Panc1 (cell line): ENCODE data around the gene ASCC3. TPM values are rescaled to one million over a fixed set of nuclear protein-coding genes. Genes with fewer than 3 reads are reported as not detected.

ENCODE experiments used
- ATAC-seq: fragments of 200-7000 bp; cut with Tn5 transposase; 2 replicates; pipeline ENCODE4 v1.9.1; 2020; ENCODE audit warnings: mild to moderate bottlenecking, moderate library complexity
- BruUV-seq: library from RNA; stranded (reverse); fragments of 400-500 nt; replicated peaks from 2 replicates; lab custom pipeline; 2021; lab: Mats Ljungman, UMichigan
- CTCF ChIA-PET: fragments of 300-600 bp; sonication (Branson Sonifier 250); formaldehyde crosslinking; loops from one replicate; lab custom pipeline; 2022; ENCODE audit warnings: antibody characterized with exemption; lab: Charles Lee
- POLR2A ChIA-PET: fragments of 300-600 bp; sonication (Branson Sonifier 250); formaldehyde crosslinking; loops from one replicate; lab custom pipeline; 2022; ENCODE audit warnings: antibody characterized with exemption; lab: Charles Lee
- DNase-seq: peaks from one replicate; pipeline ENCODE4 v3.0.0-alpha.2; 2010; ENCODE audit warnings: low read depth, low spot score
- H3K27ac ChIP-seq: 2 replicates; pipeline ENCODE4 v1.5.1; 2011; ENCODE audit warnings: mild to moderate bottlenecking, low read length, inconsistent platforms
- H3K27me3 ChIP-seq: fragments of 200-500 bp; sonication (Bioruptor generic); 2 replicates; pipeline ENCODE4 v1.6.0; 2014; ENCODE audit warnings: low read length, inconsistent platforms; ENCODE audit not compliant: control insufficient read depth, insufficient read depth
- H3K36me3 ChIP-seq: fragments of 200-500 bp; sonication (Bioruptor generic); 2 replicates; pipeline ENCODE4 v1.5.1; 2014; ENCODE audit warnings: inconsistent platforms, mild to moderate bottlenecking, low read length, moderate library complexity; ENCODE audit not compliant: control insufficient read depth, insufficient read depth
- H3K4me1 ChIP-seq: 2 replicates; pipeline ENCODE4 v1.5.1; 2011; ENCODE audit warnings: inconsistent platforms, mild to moderate bottlenecking, low read length, moderate library complexity; ENCODE audit not compliant: control insufficient read depth, insufficient read depth
- H3K4me3 ChIP-seq, 2 experiments: 2 replicates each; pipeline ENCODE4 v1.5.1; 2011 to 2012; ENCODE audit warnings: low read depth in 2 of 2, low read length in 2 of 2, mild to moderate bottlenecking in 2 of 2, inconsistent platforms in 1 of 2, moderate library complexity in 1 of 2
- H3K9me3 ChIP-seq: fragments of 200-500 bp; sonication (Bioruptor generic); 2 replicates; pipeline ENCODE4 v1.5.1; 2014; ENCODE audit warnings: low read depth, mild to moderate bottlenecking, inconsistent platforms, low read length, moderate library complexity; ENCODE audit not compliant: control insufficient read depth, insufficient read depth
- POLR2AphosphoS5 ChIP-seq: IDR thresholded peaks from 2 replicates; pipeline ENCODE4 v1.6.1; 2012; ENCODE audit warnings: mild to moderate bottlenecking, low read depth, low read length, moderate library complexity
- REST ChIP-seq, 2 experiments: IDR thresholded peaks; 2 replicates each; pipeline ENCODE4 v1.6.1; 2011 to 2012; ENCODE audit warnings: low read depth in 2 of 2, control low read depth in 1 of 2, low read length in 1 of 2, mild to moderate bottlenecking in 1 of 2, moderate library complexity in 1 of 2; ENCODE audit not compliant: insufficient read depth in 1 of 2
- SIN3A ChIP-seq: IDR thresholded peaks from 2 replicates; pipeline ENCODE4 v1.6.1; 2012; ENCODE audit warnings: low read depth, mild to moderate bottlenecking, low read length, moderate library complexity, borderline replicate concordance; ENCODE audit not compliant: insufficient read depth
- TCF7L2 ChIP-seq: IDR thresholded peaks from 2 replicates; pipeline ENCODE4 v1.6.1; 2011; ENCODE audit warnings: mild to moderate bottlenecking, low read depth, low read length, inconsistent platforms
- in situ Hi-C: cut with HindIII; loops from 2 replicates; pipeline ENCODE4 v1.10.0; 2016; ENCODE audit warnings: low sequenced_read_pairs, low pct_unique_long_range_greater_than_20kb
- intact Hi-C: fragments of 100-400 bp; cut with micrococcal nuclease; formaldehyde crosslinking; loops from one replicate; pipeline ENCODE4 v1.10.0; 2022; ENCODE audit not compliant: unreplicated experiment
- total RNA-seq: library from RNA; stranded (reverse); gene quantifications from one replicate; pipeline ENCODE4 v1.2.1, GENCODE V29; 2021; ENCODE audit not compliant: unreplicated experiment
- TF ChIP-seq, protein P1 (sequence below): fragments of 450-650 bp; IDR thresholded peaks from 2 replicates; pipeline ENCODE4 v1.5.1; 2017; ENCODE audit warnings: mild to moderate bottlenecking

The ASCC3 gene
- total RNA-seq, 1 experiment from 2014 or later: 46.9 TPM

- no TSS peak for BruUV-seq
- DNase-seq (no peak), ATAC-seq (no peak)
- Histone ChIP-seq H3K4me1 (peaks cover 7% of the 10 kb centered on the region; the same call in 1 of the 2 replicates), H3K36me3 (peaks cover 2% of the 10 kb centered on the region; the same call in 1 of the 2 replicates), H3K27ac (no peak overlapping the region), H3K27me3 (no peaks in the 10 kb centered on the region), H3K9me3 (no peaks in the 10 kb centered on the region), H3K4me3 (no peak overlapping the region)
- in situ Hi-C loops: no loop called here
- intact Hi-C loops: no loop called here
- ChIA-PET POLR2A (no interaction called here), CTCF (no interaction called here)
- TF ChIP-seq TCF7L2 (no peak), POLR2AphosphoS5 (no peak), REST (IDR thresholded peaks at IDR 0.05; ENCODE audit: insufficient read depth in 1 of 2, low read depth in 2 of 2, low read length in 1 of 2) (no peak), SIN3A (no peak)
- TF ChIP-seq, protein P1, sequence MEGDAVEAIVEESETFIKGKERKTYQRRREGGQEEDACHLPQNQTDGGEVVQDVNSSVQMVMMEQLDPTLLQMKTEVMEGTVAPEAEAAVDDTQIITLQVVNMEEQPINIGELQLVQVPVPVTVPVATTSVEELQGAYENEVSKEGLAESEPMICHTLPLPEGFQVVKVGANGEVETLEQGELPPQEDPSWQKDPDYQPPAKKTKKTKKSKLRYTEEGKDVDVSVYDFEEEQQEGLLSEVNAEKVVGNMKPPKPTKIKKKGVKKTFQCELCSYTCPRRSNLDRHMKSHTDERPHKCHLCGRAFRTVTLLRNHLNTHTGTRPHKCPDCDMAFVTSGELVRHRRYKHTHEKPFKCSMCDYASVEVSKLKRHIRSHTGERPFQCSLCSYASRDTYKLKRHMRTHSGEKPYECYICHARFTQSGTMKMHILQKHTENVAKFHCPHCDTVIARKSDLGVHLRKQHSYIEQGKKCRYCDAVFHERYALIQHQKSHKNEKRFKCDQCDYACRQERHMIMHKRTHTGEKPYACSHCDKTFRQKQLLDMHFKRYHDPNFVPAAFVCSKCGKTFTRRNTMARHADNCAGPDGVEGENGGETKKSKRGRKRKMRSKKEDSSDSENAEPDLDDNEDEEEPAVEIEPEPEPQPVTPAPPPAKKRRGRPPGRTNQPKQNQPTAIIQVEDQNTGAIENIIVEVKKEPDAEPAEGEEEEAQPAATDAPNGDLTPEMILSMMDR: no peak
Observed at GRCh38 chr6:100665041-100665380, 216.1 kb downstream of the ASCC3 start.

DNA sequence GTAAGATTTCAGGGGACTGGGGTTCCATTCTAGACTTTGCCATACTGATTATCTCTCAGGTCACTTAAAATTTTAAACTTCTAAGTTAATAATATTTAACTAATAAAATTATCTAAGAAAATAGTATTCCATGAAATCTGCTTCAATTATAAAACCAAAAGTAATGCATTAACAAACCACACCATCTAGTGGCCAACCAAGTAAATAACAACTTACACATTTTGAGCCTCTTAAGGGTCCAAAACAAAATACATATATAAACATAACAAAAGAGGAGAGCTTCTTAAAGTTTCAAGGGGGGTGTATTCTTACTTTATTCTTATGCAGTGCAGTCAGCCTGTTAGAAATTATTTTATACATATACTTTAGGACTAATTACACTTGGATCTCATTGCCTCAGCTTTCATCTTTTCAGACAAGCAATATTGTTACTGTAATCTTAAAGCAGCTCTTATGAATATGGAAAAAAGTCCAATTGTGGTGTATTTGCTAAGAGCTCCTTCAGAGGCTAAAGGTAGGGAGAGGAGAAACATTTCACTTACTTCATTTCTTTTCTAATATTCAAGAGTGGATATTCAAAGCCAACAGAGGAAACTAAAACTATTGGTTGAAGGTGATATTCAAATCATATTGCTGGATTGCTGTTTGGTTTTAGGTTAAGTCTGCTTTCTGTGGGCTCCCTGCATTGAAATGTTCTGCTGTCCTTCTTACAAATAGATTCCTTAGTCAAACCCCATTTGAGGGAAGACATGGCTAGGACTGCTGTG, 216.7 kb downstream of the ASCC3 start:
- H3K27ac ChIP-seq: no peak overlapping the region
- DNase-seq (no peak), ATAC-seq (no peak)
- intact Hi-C loops: no loop called here
- in situ Hi-C loops: no loop called here
- no peaks in the 10 kb centered on the region for H3K27me3 ChIP-seq
- peaks cover 2% of the 10 kb centered on the region; the same call in 1 of the 2 replicates for H3K36me3 ChIP-seq
- no peak overlapping the region for H3K4me3 ChIP-seq
- H3K4me1 ChIP-seq: peaks cover 7% of the 10 kb centered on the region; the same call in 1 of the 2 replicates
- no TSS peak for BruUV-seq
- ChIA-PET CTCF (no interaction called here), POLR2A (no interaction called here)
- TF ChIP-seq, protein P1: peak; percentile 70; the same call in 1 of the 2 replicates
- TF ChIP-seq POLR2AphosphoS5 (no peak), SIN3A (no peak), TCF7L2 (no peak), REST (IDR thresholded peaks at IDR 0.05; ENCODE audit: insufficient read depth in 1 of 2, low read depth in 2 of 2, low read length in 1 of 2) (no peak)
- no peaks in the 10 kb centered on the region for H3K9me3 ChIP-seq
